HepG2 (cell line): ENCODE data around the gene EARS2. TPM values are rescaled to one million over a fixed set of nuclear protein-coding genes. Genes with fewer than 3 reads are reported as not detected.

ENCODE experiments used
- ATM ChIP-seq: fragments of 450-650 bp; IDR thresholded peaks from 2 replicates; pipeline ENCODE4 v1.7.1; 2017; ENCODE audit warnings: mild to moderate bottlenecking, borderline replicate concordance
- BRD4 ChIP-seq: sonication (generic); formaldehyde crosslinking; IDR thresholded peaks from 2 replicates; pipeline ENCODE4 v1.4.0; 2020; ENCODE audit warnings: missing genetic modification reagents
- FOXK2 ChIP-seq: fragments of 450-650 bp; IDR thresholded peaks from 2 replicates; pipeline ENCODE4 v1.6.1; 2016
- HMGXB4 ChIP-seq, 2 experiments: sonication (generic) in 1 of 2; formaldehyde crosslinking in 1 of 2; IDR thresholded peaks; 2 replicates each; pipeline versions ENCODE4 v1.4.0 to v1.6.1; 2018 to 2020; ENCODE audit warnings: missing genetic modification reagents in 2 of 2, borderline replicate concordance in 1 of 2, low read depth in 1 of 2, mild to moderate bottlenecking in 1 of 2, missing biosample characterization in 1 of 2
- KDM3A ChIP-seq: IDR thresholded peaks from 2 replicates; pipeline ENCODE4 v1.6.1; 2018; ENCODE audit warnings: low read depth, missing compliant biosample characterization
- MED13 ChIP-seq: sonication (generic); formaldehyde crosslinking; IDR thresholded peaks from 2 replicates; pipeline ENCODE4 v1.5.0; 2020; ENCODE audit warnings: missing genetic modification reagents
- NR3C1 ChIP-seq: sonication (generic); formaldehyde crosslinking; IDR thresholded peaks from 2 replicates; pipeline ENCODE4 v1.4.0; 2020; ENCODE audit warnings: missing genetic modification reagents
- PITX1 ChIP-seq: sonication (generic); formaldehyde crosslinking; IDR thresholded peaks from 2 replicates; pipeline ENCODE4 v1.5.1; 2020; ENCODE audit warnings: mild to moderate bottlenecking, missing genetic modification reagents
- RBAK ChIP-seq: sonication (generic); formaldehyde crosslinking; IDR thresholded peaks from 2 replicates; pipeline ENCODE4 v1.5.1; 2020; ENCODE audit warnings: mild to moderate bottlenecking, missing genetic modification reagents
- RFX3 ChIP-seq: IDR thresholded peaks from 2 replicates; pipeline ENCODE4 v1.6.1; 2016; ENCODE audit warnings: missing biosample characterization, missing genetic modification reagents
- RFX5 ChIP-seq: IDR thresholded peaks from 2 replicates; pipeline ENCODE4 v1.6.1; 2011; ENCODE audit warnings: low read depth, low read length, improper control_type of control experiment
- SMC3 ChIP-seq: IDR thresholded peaks from 2 replicates; pipeline ENCODE4 v1.6.1; 2011; ENCODE audit warnings: low read length, improper control_type of control experiment
- SNAPC2 ChIP-seq: sonication (generic); formaldehyde crosslinking; IDR thresholded peaks from 2 replicates; pipeline ENCODE4 v1.8.1; 2022; ENCODE audit warnings: mild to moderate bottlenecking, missing genetic modification reagents
- SSRP1 ChIP-seq: IDR thresholded peaks from 2 replicates; pipeline ENCODE4 v1.6.1; 2016; ENCODE audit warnings: control low read depth
- TCF7 ChIP-seq: sonication (generic); IDR thresholded peaks from 2 replicates; pipeline ENCODE4 v1.6.1; 2016; ENCODE audit warnings: antibody characterized with exemption, low read depth
- ZFP1 ChIP-seq: IDR thresholded peaks from 2 replicates; pipeline ENCODE4 v1.6.1; 2016
- ZMYM3 ChIP-seq: sonication (generic); formaldehyde crosslinking; IDR thresholded peaks from 2 replicates; pipeline ENCODE4 v1.5.1; 2020; ENCODE audit warnings: mild to moderate bottlenecking, missing genetic modification reagents
- ZNF207 ChIP-seq: fragments of 450-650 bp; IDR thresholded peaks from 2 replicates; pipeline ENCODE4 v1.6.1; 2016; ENCODE audit warnings: antibody characterized with exemption, borderline replicate concordance
- ZNF530 ChIP-seq: sonication (generic); formaldehyde crosslinking; IDR thresholded peaks from 2 replicates; pipeline ENCODE4 v1.5.0; 2020; ENCODE audit warnings: low read depth, mild to moderate bottlenecking, missing genetic modification reagents
- ZNF546 ChIP-seq: sonication (generic); formaldehyde crosslinking; conservative IDR thresholded peaks from 2 replicates; pipeline ENCODE4 v1.8.1; 2023; ENCODE audit warnings: mild to moderate bottlenecking, missing genetic modification reagents
- ZNF607 ChIP-seq: sonication (generic); formaldehyde crosslinking; IDR thresholded peaks from 2 replicates; pipeline ENCODE4 v1.5.1; 2020; ENCODE audit warnings: missing genetic modification reagents, mild to moderate bottlenecking, borderline replicate concordance
- ZNF891 ChIP-seq: sonication (generic); formaldehyde crosslinking; IDR thresholded peaks from 2 replicates; pipeline ENCODE4 v1.5.0; 2020; ENCODE audit warnings: mild to moderate bottlenecking, missing genetic modification reagents
- polyA plus RNA-seq, 8 experiments: library from polyadenylated mRNA; depleted of rRNA in 3 of 8; stranded (reverse) in 7 of 8; unstranded in 1 of 8; fragments of >200 nt; fragmentation: Illumina TruSeq in 4 of 8; extraction: Trizol in 4 of 8; gene quantifications; 2 replicates each; pipeline versions ENCODE4 v1.2.1 to v1.2.3, GENCODE V29; 2011 to 2016; ENCODE audit warnings: low read depth in 4 of 8, missing spikeins in 1 of 8, mixed read lengths in 1 of 8; ENCODE audit not compliant: insufficient read depth in 1 of 8
- total RNA-seq, 5 experiments: library from RNA; depleted of rRNA; stranded (reverse); fragments of >200 nt; fragmentation: Illumina TruSeq; extraction: Trizol; gene quantifications; 2 replicates each; pipeline ENCODE4 v1.2.3, GENCODE V29; 2016; ENCODE audit warnings: low read depth in 1 of 5
- TF ChIP-seq, protein P1 (sequence below): sonication (generic); formaldehyde crosslinking; IDR thresholded peaks from 2 replicates; pipeline ENCODE4 v1.4.0; 2020; ENCODE audit warnings: missing genetic modification reagents, mild to moderate bottlenecking, borderline replicate concordance
- TF ChIP-seq, protein P2 (sequence below): sonication (generic); formaldehyde crosslinking; IDR thresholded peaks from 2 replicates; pipeline ENCODE4 v1.9.0; 2022; ENCODE audit warnings: low read depth, missing genetic modification reagents

Gene EARS2
- total and polyA plus RNA-seq, 2 of the 13 experiments (the other 11 are each of a cell fraction or from before 2014, with no cell fraction given) = 49.4 to 80.4 TPM

GRCh38 chr16:23510164-23510914 lies 46.8 kb downstream of the EARS2 start, which contains the start of gene GGA2 (continued):
- TF ChIP-seq, protein P1, sequence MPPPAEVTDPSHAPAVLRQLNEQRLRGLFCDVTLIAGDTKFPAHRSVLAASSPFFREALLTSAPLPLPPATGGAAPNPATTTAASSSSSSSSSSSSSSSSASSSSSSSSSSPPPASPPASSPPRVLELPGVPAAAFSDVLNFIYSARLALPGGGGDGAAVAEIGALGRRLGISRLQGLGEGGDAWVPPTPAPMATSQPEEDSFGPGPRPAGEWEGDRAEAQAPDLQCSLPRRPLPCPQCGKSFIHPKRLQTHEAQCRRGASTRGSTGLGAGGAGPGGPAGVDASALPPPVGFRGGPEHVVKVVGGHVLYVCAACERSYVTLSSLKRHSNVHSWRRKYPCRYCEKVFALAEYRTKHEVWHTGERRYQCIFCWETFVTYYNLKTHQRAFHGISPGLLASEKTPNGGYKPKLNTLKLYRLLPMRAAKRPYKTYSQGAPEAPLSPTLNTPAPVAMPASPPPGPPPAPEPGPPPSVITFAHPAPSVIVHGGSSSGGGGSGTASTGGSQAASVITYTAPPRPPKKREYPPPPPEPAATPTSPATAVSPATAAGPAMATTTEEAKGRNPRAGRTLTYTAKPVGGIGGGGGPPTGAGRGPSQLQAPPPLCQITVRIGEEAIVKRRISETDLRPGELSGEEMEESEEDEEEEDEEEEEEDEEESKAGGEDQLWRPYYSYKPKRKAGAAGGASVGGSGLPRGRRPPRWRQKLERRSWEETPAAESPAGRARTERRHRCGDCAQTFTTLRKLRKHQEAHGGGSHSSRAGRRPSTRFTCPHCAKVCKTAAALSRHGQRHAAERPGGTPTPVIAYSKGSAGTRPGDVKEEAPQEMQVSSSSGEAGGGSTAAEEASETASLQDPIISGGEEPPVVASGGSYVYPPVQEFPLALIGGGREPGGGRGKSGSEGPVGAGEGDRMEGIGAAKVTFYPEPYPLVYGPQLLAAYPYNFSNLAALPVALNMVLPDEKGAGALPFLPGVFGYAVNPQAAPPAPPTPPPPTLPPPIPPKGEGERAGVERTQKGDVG = peak; percentile 95
- TF ChIP-seq FOXK2 (no peak), RFX3 (no peak), ZNF607 (CRISPR knock-in tag) (peak; percentile 94; the same call in 1 of the 2 replicates), ZFP1 (CRISPR knock-in tag) (no peak), BRD4 (CRISPR knock-in tag) (peak; percentile 96), PITX1 (CRISPR knock-in tag) (peak; percentile 62), ZNF546 (peak; percentile 92), SSRP1 (no peak), RFX5 (peak; percentile 61), RBAK (CRISPR knock-in tag) (no peak), ZNF891 (CRISPR knock-in tag) (peak; percentile 68), SMC3 (no peak; the same call in 1 of the 2 replicates), ZNF530 (CRISPR knock-in tag) (0 out of 2 replicates have a peak, but pooled peaks have one; percentile 52), ZNF207 (no peak), SNAPC2 (CRISPR knock-in tag) (peak; percentile 70), ATM (no peak), ZMYM3 (peak; percentile 88), NR3C1 (CRISPR knock-in tag) (0 out of 2 replicates have a peak, but pooled peaks have one; percentile 12), MED13 (peak; percentile 88), TCF7 (no peak), HMGXB4 (CRISPR knock-in tag; IDR thresholded peaks at IDR 0.05; ENCODE audit: borderline replicate concordance in 1 of 2, low read depth in 1 of 2) (peak; percentile 97 to 98), KDM3A (CRISPR knock-in tag) (no peak)
- TF ChIP-seq, protein P2, sequence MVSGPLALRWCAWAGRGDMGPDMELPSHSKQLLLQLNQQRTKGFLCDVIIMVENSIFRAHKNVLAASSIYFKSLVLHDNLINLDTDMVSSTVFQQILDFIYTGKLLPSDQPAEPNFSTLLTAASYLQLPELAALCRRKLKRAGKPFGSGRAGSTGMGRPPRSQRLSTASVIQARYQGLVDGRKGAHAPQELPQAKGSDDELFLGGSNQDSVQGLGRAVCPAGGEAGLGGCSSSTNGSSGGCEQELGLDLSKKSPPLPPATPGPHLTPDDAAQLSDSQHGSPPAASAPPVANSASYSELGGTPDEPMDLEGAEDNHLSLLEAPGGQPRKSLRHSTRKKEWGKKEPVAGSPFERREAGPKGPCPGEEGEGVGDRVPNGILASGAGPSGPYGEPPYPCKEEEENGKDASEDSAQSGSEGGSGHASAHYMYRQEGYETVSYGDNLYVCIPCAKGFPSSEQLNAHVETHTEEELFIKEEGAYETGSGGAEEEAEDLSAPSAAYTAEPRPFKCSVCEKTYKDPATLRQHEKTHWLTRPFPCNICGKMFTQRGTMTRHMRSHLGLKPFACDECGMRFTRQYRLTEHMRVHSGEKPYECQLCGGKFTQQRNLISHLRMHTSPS = no peak; the same call in 1 of the 2 replicates
